Brain microvascular endothelial cell (primary cell): ENCODE data around the gene KRTAP25-1.

Experiments
- DNase-seq: peaks from one replicate; pipeline ENCODE4 v3.0.0-alpha.2; 2020
- H3K27ac ChIP-seq: fragments of 250-450 bp; sonication (Bioruptor Pico); 2 replicates; pipeline ENCODE4 v1.5.1; 2020; ENCODE audit warnings: mild to moderate bottlenecking, moderate library complexity
- H3K27me3 ChIP-seq: fragments of 250-450 bp; sonication (Bioruptor Pico); replicated peaks from 2 replicates; pipeline ENCODE4 v1.5.1; 2020; ENCODE audit warnings: mild to moderate bottlenecking
- H3K36me3 ChIP-seq: fragments of 250-450 bp; sonication (Bioruptor Pico); replicated peaks from 2 replicates; pipeline ENCODE4 v1.5.1; 2020; ENCODE audit warnings: mild to moderate bottlenecking
- H3K4me3 ChIP-seq: 2 replicates; pipeline ENCODE4 v1.5.1; 2011; ENCODE audit warnings: low read depth, mild to moderate bottlenecking, control low read depth, low read length, moderate library complexity
- in situ Hi-C: cut with HindIII; loops from 2 replicates; pipeline ENCODE4 v1.10.0; 2017; ENCODE audit warnings: low sequenced_read_pairs, low pct_ligation_motif_present
- TF ChIP-seq, protein P1 (sequence below): IDR thresholded peaks from 2 replicates; pipeline ENCODE4 v1.5.1; 2011; ENCODE audit warnings: low read depth, mild to moderate bottlenecking, moderate library complexity, low read length, control low read depth, inconsistent platforms; ENCODE audit errors: missing control alignments

The KRTAP25-1 gene

DNA sequence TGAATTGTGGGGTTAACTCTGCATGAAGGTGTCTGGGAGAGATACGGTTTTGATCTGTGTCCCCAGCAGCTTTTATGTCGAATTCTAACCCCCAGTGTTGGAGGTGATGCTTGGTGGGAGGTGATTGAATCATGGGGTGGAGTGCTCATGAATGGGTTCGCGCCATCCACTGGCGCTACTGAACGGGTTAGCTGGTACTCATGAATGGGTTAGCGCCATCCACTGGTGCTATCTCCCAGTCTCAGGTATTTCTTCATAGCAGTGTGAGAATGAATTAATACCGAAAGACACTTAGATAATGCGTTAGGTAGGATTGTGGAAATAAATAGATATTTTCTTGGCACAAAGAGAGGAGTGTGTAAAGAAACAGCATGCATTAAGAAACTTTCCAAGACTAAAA, 40.5 kb downstream of the KRTAP25-1 start:
- DNase-seq, result no peak
- Histone ChIP-seq H3K27ac (no peak overlapping the region), H3K27me3 (no peaks in the 10 kb centered on the region), H3K36me3 (no peaks in the 10 kb centered on the region), H3K4me3 (no peak overlapping the region)
- TF ChIP-seq, protein P1, sequence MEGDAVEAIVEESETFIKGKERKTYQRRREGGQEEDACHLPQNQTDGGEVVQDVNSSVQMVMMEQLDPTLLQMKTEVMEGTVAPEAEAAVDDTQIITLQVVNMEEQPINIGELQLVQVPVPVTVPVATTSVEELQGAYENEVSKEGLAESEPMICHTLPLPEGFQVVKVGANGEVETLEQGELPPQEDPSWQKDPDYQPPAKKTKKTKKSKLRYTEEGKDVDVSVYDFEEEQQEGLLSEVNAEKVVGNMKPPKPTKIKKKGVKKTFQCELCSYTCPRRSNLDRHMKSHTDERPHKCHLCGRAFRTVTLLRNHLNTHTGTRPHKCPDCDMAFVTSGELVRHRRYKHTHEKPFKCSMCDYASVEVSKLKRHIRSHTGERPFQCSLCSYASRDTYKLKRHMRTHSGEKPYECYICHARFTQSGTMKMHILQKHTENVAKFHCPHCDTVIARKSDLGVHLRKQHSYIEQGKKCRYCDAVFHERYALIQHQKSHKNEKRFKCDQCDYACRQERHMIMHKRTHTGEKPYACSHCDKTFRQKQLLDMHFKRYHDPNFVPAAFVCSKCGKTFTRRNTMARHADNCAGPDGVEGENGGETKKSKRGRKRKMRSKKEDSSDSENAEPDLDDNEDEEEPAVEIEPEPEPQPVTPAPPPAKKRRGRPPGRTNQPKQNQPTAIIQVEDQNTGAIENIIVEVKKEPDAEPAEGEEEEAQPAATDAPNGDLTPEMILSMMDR, result no peak
- in situ Hi-C loops, result no loop called here

DNA sequence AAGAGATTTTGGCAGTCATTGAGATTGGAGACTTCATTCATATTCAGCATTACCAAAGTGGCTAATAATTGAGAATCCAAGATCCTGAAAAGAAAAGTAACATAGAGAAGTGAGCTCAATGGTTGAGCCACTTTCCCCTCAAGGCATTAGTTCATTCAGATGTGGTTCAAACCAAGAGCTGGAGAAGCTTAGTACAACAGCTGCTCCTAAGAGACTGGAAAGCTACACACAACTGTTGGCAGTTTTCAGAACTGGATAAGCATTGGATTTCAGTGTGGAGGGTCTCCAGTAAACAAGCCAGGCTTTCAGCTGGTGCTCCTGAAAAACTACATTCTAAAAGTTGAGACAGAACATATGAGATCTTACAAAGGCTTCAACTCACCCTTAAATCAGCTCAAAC, 44.3 kb downstream of the KRTAP25-1 start:
- TF ChIP-seq, protein P1, result no peak
- Histone ChIP-seq H3K27me3 (no peaks in the 10 kb centered on the region), H3K27ac (no peak overlapping the region), H3K36me3 (no peaks in the 10 kb centered on the region), H3K4me3 (no peak overlapping the region)
- no peak for DNase-seq
- in situ Hi-C loops, result no loop called here

DNA sequence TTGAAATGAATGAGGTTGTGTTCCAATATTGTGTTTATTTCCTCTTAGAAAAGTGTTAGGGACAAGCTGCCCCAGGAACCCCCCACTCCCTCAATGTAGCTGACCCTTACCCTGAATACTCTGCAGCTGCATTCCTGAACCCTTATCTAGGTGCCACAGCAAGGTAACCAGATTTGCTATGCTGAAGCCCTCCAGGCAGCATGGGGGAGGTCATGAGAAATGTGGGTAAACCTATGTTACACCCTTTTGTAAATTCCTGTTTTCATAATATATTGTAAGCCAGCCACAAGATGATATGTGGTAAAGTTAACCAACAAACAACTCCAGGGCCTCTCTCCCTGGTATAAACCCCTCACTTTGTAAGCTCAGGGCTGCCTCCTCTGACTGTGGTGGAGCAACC, 45.6 kb downstream of the KRTAP25-1 start:
- Histone ChIP-seq H3K27me3 (no peaks in the 10 kb centered on the region), H3K4me3 (no peak overlapping the region), H3K36me3 (no peaks in the 10 kb centered on the region), H3K27ac (no peak overlapping the region)
- TF ChIP-seq, protein P1, result no peak
- in situ Hi-C loops, result no loop called here
- DNase-seq, result no peak

DNA sequence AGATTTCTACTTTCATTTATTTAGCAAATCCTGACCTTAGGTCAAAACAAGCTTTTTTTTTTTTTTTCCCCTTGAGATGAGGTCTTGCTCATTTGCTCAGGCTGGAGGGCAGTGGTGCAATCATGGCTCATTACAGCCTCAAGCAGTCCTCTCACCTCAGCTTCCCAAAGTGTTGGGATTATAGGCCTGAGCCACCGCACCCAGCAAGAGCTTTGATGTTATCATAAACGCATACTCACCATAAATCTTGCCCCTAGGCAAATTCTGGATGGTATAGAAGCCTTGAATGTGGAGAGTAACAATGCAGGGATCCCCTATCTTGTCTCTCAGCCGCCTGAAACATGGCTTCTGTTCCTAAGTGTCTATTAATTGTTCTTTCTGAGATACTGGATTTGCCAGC, 48.7 kb downstream of the KRTAP25-1 start:
- DNase-seq, result no peak
- TF ChIP-seq, protein P1, result no peak
- in situ Hi-C loops, result no loop called here
- Histone ChIP-seq H3K36me3 (no peaks in the 10 kb centered on the region), H3K27ac (no peak overlapping the region), H3K4me3 (no peak overlapping the region), H3K27me3 (no peaks in the 10 kb centered on the region)
